ENCODE data around the gene AP1M2. TPM values are rescaled to one million over a fixed set of nuclear protein-coding genes. Genes with fewer than 3 reads are reported as not detected.
"Not testable (repeated sequence)": the region's sequence is repeated elsewhere in the genome, so short reads cannot be mapped to it uniquely, and the experiment has no call there.

The AP1M2 gene
- total RNA-seq, 1 donor from 2014 or later = 88.3 TPM

DNA sequence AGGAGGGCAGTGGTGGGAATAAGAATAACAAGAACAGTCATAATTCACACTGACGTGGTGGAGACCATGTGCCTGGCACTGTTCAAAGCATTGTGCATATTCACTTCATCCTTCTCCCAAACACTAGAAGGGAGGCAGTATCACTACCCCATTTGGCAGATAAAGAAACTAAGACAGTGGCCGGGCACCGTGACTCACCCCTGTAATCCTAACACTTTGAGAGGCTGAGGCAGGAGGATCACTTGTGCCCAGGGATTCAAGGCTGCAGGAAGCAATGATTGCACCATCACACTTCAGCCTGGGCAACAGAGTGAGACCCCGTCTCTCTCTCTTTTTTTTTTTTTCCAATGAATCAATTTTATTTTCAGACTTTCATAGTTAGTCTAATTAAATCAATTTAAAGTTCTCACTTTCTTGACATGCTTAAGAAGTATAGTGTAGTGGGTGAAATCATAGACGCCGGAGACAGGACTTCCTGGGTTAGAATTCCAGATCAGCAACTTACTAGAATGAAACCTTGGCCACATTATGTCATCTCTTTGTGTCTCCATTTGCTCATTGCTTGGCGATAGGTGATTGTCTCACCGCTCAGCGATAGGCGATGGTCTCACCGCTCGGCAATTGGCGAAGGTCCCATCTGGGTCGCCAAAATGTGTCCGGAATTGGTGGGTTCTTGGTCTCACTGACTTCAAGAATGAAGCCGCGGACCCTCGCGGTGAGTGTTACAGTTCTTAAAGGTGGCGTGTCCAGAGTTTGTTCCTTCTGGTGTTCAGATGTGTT lies 48.7 kb downstream of the AP1M2 start:
- DNase-seq (ENCODE audit: low spot score) = no peak

DNA sequence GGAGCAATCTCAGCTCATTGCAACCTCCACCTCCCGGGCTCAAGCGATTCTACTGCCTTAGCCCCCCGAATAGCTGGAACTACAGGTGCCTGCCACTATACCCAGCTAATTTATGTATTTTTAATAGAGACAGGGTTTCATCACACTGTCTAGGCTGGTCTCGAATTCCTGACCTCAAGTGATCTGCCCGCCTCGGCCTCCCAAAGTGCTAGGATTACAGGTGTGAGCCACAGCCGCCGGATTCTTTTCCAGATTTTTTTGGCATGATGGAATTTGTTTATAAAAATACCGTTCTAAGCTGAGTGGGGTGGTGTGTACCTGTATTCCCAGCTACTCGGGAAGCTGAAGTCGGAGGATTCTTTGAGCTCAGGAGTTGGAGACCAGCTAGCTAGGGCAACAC lies 49.4 kb downstream of the AP1M2 start:
- DNase-seq (ENCODE audit: low spot score) = no peak

DNA sequence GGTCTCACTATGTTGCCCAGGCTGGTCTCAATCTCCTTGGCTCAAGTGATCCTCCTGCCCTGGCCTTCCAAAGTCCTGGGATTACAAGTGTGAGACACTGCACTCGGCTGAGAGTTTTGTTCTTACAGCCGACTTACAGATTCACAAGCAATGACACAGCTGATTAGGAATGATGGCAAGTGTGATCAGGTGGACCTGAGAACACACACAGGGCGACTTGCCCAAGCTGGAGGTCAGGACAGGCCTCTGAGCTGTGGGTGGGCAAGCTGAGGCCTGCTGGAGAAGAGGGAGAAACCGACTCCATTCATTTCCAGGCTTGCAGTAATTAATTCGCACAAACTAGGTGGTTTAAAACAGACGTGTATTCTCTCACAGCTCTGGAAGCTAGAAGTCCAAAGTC lies 51.5 kb downstream of the AP1M2 start:
- DNase-seq (ENCODE audit: low spot score) = no peak

DNA sequence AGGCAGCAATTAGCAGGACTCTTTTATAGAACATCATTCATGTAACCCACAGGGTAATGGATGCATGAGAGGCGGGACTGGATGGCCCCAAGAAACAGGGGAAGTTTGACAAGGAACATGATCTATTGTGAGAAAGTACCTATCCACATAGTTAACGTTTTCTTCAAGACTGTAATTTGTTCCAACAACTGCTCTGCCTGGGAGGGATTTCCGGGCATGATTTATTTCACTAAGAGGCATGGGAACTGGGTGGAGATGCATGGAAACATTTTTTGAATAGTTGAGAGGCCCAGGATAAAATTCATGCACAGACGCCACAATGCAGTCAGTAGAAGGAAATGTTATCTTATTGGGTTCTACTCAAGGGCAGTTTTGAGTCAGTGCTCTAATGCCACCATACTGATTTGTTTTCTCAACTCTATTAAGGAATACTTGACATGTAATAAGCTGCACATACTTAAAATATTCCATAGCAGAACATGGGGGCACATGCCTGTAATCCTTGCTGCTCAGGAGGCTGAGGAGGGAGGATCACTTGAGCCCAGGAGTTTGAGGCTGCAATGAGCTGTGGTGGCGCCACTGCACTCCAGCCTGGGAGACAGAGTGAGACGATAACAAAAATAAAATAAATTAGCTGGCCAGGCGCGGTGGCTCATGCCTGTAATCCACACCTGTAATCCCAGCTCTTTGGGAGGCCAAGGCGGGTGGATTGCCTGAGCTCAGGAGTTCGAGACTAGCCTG lies 53.3 kb downstream of the AP1M2 start:
- no peak for DNase-seq (ENCODE audit: low spot score)

DNA sequence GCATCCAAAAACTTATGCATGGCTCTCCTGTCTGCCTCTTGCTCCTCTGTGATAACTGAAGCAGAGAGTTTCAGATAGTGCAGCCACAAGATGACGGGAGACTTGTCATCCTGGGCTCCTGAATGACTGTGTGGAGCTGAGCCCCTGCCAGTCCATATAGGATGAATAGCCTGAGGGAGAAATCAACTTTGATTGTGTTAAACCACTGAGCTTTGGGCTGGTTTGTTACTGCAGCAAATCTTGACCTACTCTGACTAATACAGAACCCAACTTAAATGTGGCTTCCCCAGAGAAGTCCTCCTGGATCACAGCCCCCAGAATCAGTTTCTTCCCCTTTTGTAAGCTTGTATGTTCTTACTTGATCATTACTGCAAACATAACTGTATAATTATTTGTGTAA lies 54.7 kb downstream of the AP1M2 start:
- DNase-seq (ENCODE audit: low spot score) = no peak

- DNase-seq (ENCODE audit: low spot score) = not testable (repeated sequence)
Observed at GRCh38 chr19:10526887-10527286, 60.2 kb downstream of the AP1M2 start.

GRCh38 chr19:10525636-10526035 lies 61.5 kb downstream of the AP1M2 start:
- no peak for DNase-seq (ENCODE audit: low spot score)

DNA sequence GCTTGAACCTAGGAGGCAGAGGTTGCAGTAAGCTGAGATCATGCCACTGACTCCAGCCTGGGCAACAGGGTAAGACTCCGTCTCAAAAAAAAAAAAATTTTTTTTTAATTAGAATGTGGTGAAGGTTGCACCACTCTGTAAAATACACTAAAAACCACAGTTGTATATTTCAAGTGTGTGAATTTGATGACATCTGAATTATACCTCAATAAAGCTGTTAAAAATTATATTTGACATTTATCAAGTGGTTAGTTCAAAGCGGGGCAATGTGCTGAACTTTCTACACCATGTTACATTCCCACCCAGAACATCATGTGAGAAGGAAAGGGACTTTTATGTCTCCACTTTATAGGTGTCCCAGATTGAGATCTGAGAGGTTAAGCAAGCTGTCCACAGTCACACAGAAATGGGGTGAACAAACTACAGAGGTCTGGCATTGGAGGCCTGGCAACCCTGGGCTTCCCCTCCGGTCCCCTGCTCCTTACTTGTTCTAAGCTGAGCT lies 63.9 kb downstream of the AP1M2 start:
- DNase-seq (ENCODE audit: low spot score) = no peak

Other genes with a start within 250 kb of the AP1M2 start
- gene ICAM3, start 247.7 kb downstream of the AP1M2 start, total RNA-seq = 14.7 TPM
- gene TYK2, start 206.7 kb downstream of the AP1M2 start, total RNA-seq = 142 TPM
- 138 TPM for gene CDC37, start 183.8 kb downstream of the AP1M2 start, total RNA-seq
- gene PDE4A, start 166.8 kb downstream of the AP1M2 start, total RNA-seq = 15.6 TPM
- gene KEAP1, start 84.0 kb downstream of the AP1M2 start, total RNA-seq = 81.7 TPM
- gene S1PR5, start 69.9 kb downstream of the AP1M2 start, total RNA-seq = 0.20 TPM
- gene ATG4D, start 43.4 kb downstream of the AP1M2 start, total RNA-seq = 29.5 TPM
- 21.1 TPM for gene KRI1, start 21.3 kb downstream of the AP1M2 start, total RNA-seq
- 6.2 TPM for gene CDKN2D, start 18.3 kb downstream of the AP1M2 start, total RNA-seq
- 223 TPM for gene SLC44A2, start 38.2 kb upstream of the AP1M2 start, total RNA-seq
- gene ILF3, start 67.0 kb upstream of the AP1M2 start, total RNA-seq = 162 TPM
- 48.2 TPM for gene QTRT1, start 114.1 kb upstream of the AP1M2 start, total RNA-seq
- 227 TPM for gene DNM2, start 130.8 kb upstream of the AP1M2 start, total RNA-seq
- 30.2 TPM for gene TMED1, start 248.9 kb upstream of the AP1M2 start, total RNA-seq